22Rv1 (cell line): Measurements from ENCODE around the gene TMED10.
A peak's percentile ranks its signal among the peaks of the same experiment; 100 is the strongest.

Experiments used
- H3K27ac ChIP-seq: fragments of 450-650 bp; 2 replicates; pipeline ENCODE4 v1.5.1; 2017
- CTCF ChIP-seq: fragments of 450-650 bp; IDR thresholded peaks from 2 replicates; pipeline ENCODE4 v1.5.1; 2017; ENCODE audit warnings: mild to moderate bottlenecking
- ZFX ChIP-seq: fragments of 450-650 bp; IDR thresholded peaks from 2 replicates; pipeline ENCODE4 v1.6.1; 2017; ENCODE audit warnings: antibody characterized with exemption, borderline replicate concordance

The TMED10 gene

GRCh38 chr14:75139185-75139584, 37.2 kb downstream of the TMED10 start:
- TF ChIP-seq CTCF (no peak), ZFX (no peak)
- H3K27ac ChIP-seq: no peak overlapping the region

GRCh38 chr14:75138492-75138891, 37.9 kb downstream of the TMED10 start:
- no peak overlapping the region for H3K27ac ChIP-seq
- TF ChIP-seq ZFX (no peak), CTCF (no peak)

- TF ChIP-seq CTCF (no peak), ZFX (no peak)
- 0 out of 2 replicates have a peak overlapping the region, but pooled peaks have one; percentile 14 for H3K27ac ChIP-seq
These were observed 41.8 kb downstream of the TMED10 start for GRCh38 chr14:75134644-75135043.

- peak overlapping the region; percentile 44; the same call in 1 of the 2 replicates for H3K27ac ChIP-seq
- TF ChIP-seq ZFX: no peak
- no peak for TF ChIP-seq CTCF
These were observed 42.8 kb downstream of the TMED10 start for GRCh38 chr14:75133597-75133996.

- TF ChIP-seq ZFX (no peak), CTCF (peak; percentile 73)
- peak overlapping the region; percentile 44 for H3K27ac ChIP-seq
These were observed 43.9 kb downstream of the TMED10 start for GRCh38 chr14:75132382-75133086.

- TF ChIP-seq CTCF (no peak), ZFX (no peak)
- H3K27ac ChIP-seq: peak overlapping the region; percentile 94
These were observed 47.8 kb downstream of the TMED10 start for GRCh38 chr14:75128596-75128990.

- TF ChIP-seq CTCF (no peak), ZFX (no peak)
- peak overlapping the region; percentile 94 for H3K27ac ChIP-seq
These were observed 48.4 kb downstream of the TMED10 start for GRCh38 chr14:75127903-75128595.

- peak overlapping the region; percentile 94 for H3K27ac ChIP-seq
These were observed 49.0 kb downstream of the TMED10 start for GRCh38 chr14:75127474-75127820.
